Measurements from ENCODE around the gene AGER.
"Not testable (repeated sequence)": the region's sequence is repeated elsewhere in the genome, so short reads cannot be mapped to it uniquely, and the experiment has no call there.

The AGER gene

DNA sequence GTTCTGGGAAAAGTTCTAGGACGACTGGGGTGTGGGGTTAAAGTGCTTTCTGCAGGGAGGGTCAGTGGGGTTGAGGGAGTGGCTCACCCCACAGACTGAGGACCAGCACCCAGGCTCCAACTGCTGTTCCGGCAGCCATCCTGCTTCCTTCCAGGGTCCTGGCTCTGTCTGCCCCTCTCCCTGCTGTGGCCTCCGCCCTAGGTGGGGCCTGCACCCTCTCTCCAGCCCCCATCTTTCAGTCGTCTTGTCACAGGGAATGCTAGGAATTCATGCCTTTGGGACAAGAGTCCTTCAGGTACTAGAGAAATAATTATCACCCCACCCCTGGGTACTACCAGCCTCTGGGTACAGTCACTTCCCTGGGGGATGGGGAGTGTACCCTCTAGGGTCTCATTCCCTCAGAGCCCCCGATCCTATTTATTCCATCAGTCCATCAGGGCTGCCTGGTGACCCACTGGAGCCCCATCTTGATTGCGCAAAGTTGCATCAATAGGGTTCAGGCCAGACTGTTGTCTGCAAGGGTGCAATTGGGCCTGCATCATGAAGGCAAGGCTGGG lies at the start of gene AGER:
Gene AGER (minus strand): TSS at position 170 of the 557 bp plus-strand sequence. CDS start 31 bp downstream, at position 139.
- DNase-seq (ENCODE audit: low spot score) = no peak

DNA sequence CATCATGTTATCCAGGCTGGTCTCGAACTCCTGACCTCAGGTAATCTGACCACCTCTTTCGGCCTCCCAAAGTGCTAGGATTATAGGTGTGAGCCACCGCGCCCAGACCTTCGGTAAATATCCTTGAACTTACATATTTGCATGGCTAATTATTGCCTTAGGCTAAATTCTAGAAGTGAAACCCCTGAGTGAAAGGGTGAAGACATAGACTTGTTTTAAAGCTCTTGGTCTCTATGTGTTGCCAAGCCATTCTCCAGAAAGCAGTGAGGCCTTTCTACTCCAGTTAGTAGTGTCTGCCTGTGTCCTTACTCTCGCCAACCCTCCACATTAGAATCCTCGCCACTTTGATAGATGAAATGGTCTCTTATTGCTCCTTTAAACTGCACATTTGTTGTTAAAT lies 42.4 kb upstream of the AGER start:
- DNase-seq (ENCODE audit: low spot score) = no peak

DNA sequence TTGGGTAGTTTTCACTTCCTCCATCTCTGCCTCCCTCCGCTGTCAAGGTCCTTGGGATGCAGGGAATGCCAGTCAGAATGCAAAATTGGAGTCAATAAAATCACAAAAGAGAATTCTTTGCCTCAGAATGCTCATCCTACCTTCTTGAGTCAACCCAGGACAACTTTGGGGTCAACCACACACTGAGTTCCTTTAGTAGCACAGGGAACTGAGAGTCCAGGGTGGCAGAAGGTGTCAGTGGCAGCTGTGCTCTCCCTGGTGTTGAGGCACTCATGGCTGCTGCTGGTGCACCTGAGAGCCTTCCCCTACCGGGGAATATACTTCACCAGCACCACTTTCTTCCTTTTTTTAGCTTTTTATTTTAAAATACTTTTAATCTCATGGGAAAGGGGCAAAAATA lies 40.6 kb upstream of the AGER start:
- no peak for DNase-seq (ENCODE audit: low spot score)

DNA sequence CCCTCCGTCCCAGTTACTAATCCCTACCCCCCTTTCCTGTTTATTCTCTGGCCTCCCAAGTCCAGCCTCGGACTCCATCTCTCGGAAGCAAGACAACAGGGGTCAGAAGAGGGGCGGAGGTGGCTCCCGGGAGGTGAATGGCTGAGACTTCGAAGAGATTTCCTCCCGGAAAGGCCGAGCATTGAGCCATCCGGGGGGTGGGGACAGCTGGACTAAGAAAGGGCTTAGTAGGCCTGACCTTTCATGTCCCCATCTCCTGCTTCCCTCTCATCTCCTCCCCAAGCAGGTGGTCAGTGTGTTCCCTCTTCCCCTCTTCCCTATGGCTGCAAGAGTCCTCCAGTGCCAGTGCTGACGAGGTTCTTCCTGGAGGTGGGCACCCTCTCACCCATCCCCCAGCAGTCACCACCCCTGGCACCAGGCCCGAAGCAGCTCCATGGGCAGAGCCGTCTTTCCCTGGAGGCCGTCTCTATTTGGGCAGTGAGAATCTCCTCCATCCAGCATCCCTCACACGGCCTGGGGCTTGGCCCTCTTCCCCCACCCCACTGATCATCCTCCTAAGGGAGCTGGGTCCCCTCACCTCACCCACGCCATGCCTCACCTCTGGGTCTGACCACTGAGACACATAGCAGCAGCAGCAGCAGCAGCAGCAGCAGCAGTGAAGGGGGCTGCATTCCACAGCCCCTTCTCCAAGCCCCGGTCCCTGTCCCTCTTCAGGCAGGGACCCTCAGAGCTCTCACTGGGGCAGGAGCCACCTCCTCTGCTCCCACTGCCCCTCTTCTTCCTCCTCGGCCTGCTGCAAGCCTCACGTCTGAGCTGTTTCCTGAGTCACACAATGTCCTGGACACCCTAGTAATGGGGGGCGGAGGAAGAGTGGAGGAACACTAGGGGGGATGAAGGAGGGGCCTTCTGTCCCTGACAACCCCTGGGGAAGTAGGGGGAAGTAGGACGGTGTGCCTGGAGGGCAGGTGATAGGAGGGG lies 39.5 kb upstream of the AGER start, which contains the start of gene NOTCH4:
Gene NOTCH4 (minus strand): TSS at position 810 of the 978 bp plus-strand sequence. CDS start 139 bp downstream, at position 671.
- DNase-seq (ENCODE audit: low spot score) = no peak

DNA sequence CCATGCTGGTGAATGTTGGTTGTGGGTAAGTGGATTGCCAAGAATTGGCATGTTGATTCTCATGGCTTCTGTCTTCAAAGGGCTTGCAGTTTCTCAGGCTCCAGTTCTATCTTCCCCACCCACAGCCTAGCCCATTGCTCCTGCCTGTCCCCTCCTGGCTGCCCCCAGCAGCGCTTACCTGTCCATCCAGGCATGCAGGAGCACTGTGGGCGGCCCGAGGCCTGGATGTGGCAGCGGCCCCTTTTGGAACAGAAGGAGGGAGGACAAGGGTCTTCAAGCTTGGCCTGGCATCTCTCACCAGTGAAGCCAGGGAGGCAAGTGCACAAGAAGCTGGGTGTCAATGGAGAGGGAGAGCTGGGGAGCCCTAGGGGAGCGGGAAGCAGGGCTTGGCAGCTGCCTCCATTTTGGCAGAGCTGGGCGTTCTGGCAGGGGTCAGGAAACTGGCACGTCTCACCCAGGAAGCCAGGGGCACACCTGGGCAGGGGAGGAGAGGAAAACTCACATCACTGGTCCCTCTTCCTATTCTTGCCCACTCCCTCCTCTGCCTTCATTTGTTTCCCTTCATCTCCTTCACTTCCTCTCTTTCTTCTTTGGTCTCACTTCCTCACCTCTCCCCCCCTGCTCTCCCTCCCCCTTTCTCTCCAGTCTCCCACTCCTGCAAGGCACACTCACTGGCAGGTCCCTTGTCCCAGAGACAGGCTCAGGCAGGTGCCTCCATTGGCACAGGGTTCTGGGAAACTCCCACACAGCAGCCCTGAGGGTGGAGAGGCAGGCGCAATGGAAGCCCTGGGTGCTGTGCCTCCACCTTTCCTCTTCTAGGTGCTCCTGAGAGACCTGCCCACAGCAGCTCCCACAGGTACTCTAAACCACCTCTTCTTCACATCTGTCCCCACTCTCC lies 38.5 kb upstream of the AGER start:
- DNase-seq (ENCODE audit: low spot score) = no peak

DNA sequence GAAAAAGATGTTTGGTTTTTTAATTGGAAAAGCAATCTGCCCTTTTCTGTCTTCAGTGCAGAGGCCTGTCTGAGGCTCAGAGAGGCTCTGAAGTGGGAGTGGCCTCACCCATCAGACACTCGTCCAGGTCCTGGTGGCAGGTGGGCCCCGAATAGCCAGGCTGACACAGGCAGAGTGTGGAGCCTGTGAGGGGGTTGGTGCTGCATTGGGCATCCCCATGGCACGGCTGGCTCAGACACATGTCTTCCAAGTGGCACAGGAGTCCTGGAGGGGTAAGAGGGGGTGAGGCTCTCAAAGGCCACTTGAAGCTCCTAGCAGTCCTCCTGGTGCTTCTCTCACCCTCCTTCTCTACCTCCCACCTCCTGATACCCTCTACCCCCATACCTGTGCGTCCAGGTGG lies 36.0 kb upstream of the AGER start:
- no peak for DNase-seq (ENCODE audit: low spot score)

DNA sequence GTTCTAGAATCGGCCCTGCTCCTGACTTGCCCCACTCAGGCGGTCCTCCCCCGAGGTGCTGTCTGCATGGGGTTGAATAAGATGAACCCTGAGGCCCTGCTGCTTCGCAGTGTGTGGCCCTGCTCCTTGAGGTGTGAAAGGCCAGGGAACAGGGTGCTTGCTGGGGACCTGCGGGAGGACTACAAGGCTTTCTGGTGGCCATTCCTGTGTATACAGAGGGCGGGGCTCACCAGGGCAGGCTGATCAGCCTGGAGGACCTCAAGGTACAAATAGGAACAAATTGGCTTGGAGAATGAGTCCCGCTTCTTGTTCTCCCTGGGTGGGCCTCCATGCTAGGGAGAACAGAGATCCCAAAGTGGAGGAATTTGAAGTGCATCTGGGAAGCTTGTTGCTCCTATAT lies 34.1 kb upstream of the AGER start:
- DNase-seq (ENCODE audit: low spot score) = no peak

DNA sequence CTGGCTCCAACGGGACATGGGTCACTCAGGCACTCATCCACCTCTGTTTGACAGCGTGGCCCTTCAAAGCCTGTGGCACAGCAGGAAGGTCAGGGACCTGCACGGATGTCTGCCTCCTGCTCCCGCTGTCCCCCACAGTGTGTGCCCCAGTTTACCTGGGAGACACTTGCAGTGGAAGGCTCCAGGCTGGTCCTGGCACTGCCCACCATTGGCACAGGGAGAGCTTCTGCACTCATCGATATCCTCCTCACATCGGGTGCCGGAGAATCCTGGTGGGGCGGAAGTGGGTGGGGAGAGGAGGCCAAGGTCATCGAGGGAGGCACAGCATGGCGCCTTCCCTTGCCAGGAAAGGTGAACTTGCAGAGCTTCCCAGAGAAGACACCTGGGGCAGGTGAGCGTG lies 32.9 kb upstream of the AGER start:
- DNase-seq (ENCODE audit: low spot score) = no peak

DNA sequence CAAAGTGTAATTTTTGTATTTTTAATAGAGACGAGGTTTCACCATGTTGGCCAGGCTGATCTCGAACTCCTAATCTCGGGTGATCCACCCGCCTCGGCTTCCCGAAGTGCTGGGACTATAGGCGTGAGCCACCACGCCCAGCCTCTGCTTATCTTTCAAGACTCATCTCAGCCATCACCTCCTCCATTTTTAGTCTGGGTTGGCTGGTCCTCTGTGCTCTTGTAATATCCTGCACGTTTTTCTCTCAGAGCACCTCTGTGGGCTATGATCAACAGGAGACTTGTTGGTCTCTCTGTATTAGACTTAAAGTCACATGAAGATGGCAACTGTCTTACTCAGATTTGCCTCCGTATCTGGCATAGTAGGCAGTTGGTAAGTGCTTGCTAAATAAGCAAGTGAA lies 32.2 kb upstream of the AGER start:
- DNase-seq (ENCODE audit: low spot score) = no peak

DNA sequence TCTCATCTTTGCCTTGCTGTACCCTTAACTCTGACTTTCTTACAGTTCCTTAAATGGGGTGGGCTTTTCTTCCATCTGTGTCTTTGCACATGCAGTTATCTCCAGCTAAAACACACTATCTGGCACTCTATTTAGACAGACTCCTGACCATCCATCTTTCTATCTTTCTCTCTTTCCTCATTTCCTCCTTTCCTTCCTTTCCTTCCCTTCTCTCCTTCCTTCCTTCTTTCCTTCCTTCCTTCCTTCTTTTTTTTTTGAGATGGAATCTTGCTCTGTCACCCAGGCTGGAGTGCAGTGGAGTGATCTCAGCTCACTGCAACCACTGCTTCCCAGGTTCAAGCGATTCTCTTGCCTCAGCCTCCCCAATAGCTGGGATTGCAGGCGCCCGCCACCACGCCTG lies 31.6 kb upstream of the AGER start:
- DNase-seq (ENCODE audit: low spot score) = no peak

DNA sequence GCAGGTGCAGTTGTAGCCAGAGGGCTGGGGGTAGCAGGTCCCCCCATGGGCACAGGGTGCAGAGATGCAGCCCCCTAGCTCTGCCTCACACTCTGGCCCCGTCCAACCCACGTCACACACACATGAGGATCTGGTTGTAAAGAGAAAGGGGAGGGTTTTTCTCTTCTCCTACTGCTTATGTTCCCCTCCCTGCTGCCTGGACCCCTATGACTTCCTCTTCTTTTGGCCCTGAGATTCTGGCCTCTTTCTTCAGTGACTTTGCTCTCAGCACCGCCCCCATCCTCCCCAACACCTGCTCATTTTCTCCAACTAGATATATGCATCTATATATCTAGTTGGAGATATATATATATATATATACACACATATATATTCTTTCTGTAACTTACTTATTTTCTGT lies 30.1 kb upstream of the AGER start:
- DNase-seq (ENCODE audit: low spot score) = no peak

DNA sequence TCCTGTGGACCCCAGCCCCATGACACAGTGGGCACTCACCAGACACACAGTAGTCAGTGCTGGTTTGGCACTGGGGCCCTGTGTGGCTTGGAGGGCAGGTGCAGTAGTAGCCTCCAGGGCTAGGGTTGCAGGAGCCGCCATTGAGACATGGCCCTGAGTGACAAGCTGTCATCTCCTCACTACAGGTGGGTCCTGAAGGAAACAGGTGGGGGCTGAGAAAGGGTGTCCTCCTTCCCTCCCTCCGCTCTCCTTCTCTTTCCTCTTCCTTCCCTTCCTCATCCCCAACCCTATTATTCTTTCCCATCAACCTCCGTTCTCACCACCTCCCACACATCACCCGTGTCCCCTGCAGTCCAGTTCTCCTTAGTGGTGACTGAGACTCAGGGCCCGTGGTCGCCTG lies 29.6 kb upstream of the AGER start:
- no peak for DNase-seq (ENCODE audit: low spot score)

DNA sequence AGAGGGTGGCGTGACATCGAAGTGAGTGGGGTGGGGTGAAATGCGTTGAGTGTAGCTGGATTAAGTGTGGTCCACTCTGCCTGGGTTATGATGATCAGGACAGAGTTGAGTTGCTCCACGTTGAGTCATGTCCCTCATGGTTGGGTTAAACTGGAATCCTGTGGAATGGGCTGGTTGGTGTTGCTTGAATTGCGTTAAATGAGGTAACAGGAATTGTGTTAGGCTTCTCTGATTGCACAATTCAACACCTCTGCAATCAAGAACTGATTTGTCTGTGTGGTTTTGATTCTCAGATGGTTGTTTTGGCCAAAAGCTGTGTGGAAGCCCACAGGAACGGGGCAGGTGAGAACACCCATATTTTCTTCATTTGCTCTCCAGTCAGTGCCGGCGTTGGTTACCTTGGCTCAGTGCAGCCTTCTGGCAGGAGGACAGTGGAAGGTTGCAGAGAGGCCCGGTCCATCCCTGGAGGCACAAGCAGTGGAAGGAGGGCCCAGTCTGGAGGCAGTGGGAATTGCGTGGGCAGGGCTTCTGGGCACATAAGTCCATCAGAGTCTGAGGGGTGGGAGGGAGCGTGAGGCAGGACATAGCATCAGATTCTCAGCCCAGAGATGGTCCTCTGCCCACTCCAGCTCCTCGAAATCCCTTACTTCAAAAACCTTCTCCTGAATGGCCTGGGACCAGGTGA lies 28.2 kb upstream of the AGER start:
- no peak for DNase-seq (ENCODE audit: low spot score)

DNA sequence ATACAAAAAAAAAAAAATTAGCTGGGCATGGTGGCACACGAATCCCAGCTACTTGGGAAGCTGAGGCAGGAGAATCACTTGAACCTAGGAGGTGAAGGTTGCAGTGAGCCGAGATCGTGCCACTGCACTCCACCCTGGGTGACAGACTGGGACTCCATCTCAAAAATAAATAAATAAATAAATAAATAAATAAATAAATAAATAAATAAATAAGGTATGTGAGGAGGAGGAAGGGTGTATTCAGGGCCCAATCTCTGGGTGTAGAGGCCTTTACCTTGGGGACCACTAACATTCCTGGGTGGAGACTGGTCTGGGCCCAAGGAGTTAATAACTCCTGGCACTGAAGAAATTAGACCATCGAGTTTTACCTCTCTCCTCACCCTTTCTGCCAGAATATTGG lies 27.4 kb upstream of the AGER start:
- DNase-seq (ENCODE audit: low spot score) = not testable (repeated sequence)

DNA sequence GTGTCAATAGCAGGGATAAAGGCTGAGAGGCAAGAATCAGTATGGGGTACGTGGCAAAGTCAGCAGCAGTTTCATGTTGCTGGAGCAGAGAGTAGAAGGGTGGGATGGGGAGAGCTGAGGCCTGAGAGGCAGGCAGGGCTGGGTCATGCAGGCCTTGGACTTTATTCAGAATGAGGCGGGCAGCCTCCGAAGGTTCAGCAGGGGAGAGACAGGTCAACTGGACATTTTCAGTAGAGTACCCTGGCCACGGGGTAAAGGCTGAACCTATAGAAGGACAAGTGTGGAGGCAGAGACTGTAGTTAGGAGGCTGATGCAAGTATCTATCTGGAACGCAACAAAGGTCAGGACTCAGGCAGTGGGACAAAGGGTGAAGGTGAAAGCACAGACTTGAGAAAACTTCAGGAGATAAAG lies 26.1 kb upstream of the AGER start:
- no peak for DNase-seq (ENCODE audit: low spot score)

DNA sequence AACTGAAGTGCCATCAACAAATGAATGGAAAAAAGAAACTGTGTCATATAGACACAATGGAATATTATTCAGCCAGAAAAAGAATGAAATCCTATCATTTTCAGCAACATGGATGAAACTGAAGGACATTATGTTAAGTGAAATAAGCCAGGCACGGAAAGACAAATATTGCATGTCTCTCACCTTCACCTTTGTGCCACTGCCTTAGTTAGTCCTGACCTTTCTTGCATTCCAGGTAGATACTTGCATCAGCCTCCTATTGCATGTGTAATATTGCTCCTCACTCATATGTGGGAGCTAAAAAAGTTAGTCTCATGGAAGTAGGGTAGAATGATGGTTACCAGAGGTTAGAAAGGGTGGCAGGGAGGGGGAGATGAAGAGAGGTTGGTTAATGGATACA lies 24.9 kb upstream of the AGER start:
- no peak for DNase-seq (ENCODE audit: low spot score)

DNA sequence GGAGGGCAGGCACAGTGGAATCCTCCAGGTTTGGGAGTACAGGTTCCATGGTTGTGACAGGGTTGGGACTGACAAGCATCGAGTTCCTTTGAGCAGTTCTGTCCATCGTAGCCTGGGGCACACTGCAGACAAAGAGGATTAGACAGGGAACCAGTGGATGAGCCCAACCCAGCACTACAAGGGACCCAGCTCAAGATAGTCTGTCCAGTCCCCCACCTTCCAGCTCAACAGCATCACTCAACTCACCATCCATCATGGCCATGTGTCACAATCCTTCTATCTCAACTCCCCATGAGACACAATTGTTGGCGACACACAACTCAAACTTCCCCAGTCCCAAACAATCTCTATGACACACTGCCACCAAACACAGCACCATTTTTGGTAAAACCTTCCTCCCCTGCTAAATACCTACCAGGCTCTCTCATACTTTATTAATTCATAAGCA lies 20.2 kb upstream of the AGER start:
- DNase-seq (ENCODE audit: low spot score) = no peak

DNA sequence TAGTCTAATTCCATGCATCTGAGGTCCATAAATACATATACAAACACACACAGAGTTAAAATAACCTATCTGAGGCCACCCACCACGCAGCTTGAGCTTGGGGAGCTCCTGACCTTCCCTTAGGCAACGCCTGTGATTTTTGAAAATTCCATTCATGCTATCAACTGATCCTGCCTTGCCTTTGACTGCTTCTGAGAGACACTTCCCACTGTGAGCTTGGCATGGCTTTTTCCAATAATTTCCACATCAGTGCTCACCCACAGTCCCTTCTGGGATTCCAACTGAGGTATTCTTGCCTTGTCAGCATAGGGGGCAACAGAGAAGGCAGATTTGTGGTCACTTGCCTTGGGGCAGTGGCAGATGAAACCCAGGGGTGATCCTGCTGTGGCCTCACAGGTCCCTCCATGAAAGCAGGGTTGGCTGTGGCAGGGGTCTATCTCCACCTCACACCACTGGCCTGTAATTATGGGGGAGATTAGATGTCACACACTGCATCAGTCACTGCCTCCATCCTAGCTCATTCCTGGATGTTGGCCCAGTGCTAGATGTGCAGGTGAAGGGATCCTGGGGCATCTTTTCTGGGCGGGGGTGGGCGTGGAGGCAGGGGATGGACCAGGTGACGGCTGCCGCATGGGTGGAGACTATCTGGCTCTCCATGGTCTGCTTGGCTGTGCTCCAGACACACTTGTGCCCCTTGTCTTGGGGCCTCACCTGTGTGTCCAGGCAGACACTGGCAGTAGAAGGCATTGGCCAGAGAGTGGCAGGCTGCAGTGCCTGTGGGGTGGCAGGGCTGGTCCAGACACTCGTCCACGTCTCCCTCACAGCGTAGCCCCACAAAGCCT lies 19.6 kb upstream of the AGER start:
- no peak for DNase-seq (ENCODE audit: low spot score)

DNA sequence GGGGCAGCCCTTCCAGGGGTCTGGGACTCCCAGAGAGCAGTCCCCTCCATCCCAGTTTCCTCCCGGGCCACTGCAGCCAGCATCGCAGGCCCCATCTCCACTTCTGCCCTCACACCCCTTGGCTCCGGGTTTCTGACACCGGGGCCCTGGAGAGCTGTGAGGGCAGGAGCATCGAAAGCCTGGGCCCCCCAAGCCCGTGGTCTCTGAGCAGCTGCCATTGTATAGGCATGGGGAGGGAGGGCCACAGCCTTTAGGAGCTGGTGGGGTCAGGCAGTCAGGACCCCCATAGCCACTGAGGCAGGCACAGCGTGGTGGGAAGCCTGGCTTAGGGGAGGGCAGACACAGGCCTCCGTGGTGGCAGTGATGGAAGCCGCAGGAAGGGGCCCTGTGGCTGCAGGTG lies 18.1 kb upstream of the AGER start:
- DNase-seq (ENCODE audit: low spot score) = no peak

DNA sequence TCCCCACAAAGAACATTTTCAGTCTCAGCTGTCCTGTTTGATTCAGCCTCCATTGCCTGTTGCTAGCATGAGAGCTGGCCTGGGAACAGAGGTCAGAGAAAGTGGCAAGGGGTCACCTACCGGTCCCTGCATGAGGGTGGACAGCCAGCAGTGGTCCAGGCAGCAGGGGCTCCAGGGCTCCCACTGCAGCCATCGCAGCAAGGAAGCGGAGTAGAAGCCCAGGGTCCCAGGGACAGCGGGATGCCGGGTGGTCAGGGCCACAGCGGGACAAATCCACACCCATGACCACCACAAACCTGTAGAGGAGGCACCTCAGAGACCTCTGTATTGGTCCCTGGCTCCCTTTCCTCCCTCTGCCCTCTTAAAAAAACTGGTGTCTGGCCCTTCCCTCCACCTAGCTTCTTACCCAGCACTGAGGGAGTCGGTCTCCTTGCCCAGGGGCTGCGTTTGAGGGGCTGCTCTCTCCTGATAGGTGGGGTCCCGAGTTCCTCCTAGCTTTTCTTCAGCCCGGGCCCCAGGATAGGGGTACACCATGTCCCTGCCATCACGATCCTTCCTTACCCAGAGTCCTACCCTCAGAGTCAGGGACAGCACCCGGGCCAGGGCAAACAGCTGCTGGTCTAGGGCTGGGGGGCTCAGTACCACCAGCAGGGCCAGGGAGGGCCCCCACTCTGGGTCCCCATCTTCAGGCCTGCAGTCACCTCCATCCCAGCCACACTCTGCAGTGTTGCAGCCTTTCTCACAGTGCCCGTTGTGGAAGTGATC lies 16.8 kb upstream of the AGER start:
- no peak for DNase-seq (ENCODE audit: low spot score)

All from LoVo (cell line).